Omental fat pad (tissue), 4 donors: ENCODE measurements around the gene STMP1. TPM values are rescaled to one million over a fixed set of nuclear protein-coding genes. Genes with fewer than 3 reads are reported as not detected.
"Not testable (repeated sequence)": the region's sequence is repeated elsewhere in the genome, so short reads cannot be mapped to it uniquely, and the experiment has no call there.

ENCODE experiments used
- ATAC-seq: fragments of 150-250 bp; one replicate; pipeline ENCODE4 v1.9.1; 2016; ENCODE audit warnings: mild to moderate bottlenecking, moderate library complexity; ENCODE audit not compliant: low FRiP score
- DNase-seq: peaks from one replicate; pipeline ENCODE4 v3.0.0-alpha.2; 2019; ENCODE audit warnings: low spot score
- CTCF ChIP-seq, 3 donors: fragments of 450-650 bp; IDR thresholded peaks; one replicate each; pipeline ENCODE4 v1.5.1; 2016 to 2017; ENCODE audit warnings: antibody characterized with exemption in 3 of 3, mild to moderate bottlenecking in 3 of 3, moderate library complexity in 2 of 3
- total RNA-seq, 4 donors: library from RNA; depleted of rRNA; stranded (reverse); fragments of >200 nt; gene quantifications; one replicate each; pipeline ENCODE4 v1.1.0, GENCODE V29; 2016

Gene STMP1
- total RNA-seq, 4 donors from 2014 or later, result 9.4 to 26.8 (median 14.3) TPM

GRCh38 chr7:135684136-135684535 is 21.8 kb downstream of the STMP1 start:
- DNase-seq (no peak), ATAC-seq (no peak)
- TF ChIP-seq CTCF (IDR thresholded peaks at IDR 0.05), result no peak

- no peak for TF ChIP-seq CTCF (IDR thresholded peaks at IDR 0.05)
- DNase-seq, result no peak
- no peak for ATAC-seq
Observed at GRCh38 chr7:135684699-135685098, 22.4 kb downstream of the STMP1 start.

- TF ChIP-seq CTCF (IDR thresholded peaks at IDR 0.05), result no peak
- DNase-seq (no peak), ATAC-seq (no peak)
Observed at GRCh38 chr7:135685306-135686084, 23.2 kb downstream of the STMP1 start.

GRCh38 chr7:135687466-135687865 is 25.2 kb downstream of the STMP1 start:
- no peak for ATAC-seq
- TF ChIP-seq CTCF (IDR thresholded peaks at IDR 0.05), result no peak
- DNase-seq, result no peak

GRCh38 chr7:135690566-135690965 is 28.3 kb downstream of the STMP1 start:
- ATAC-seq, result no peak

GRCh38 chr7:135692055-135692454 is 29.7 kb downstream of the STMP1 start:
- ATAC-seq (no peak), DNase-seq (no peak)
- no peak for TF ChIP-seq CTCF (IDR thresholded peaks at IDR 0.05)

More at GRCh38 chr7:135690566-135690965, 28.3 kb downstream of the STMP1 start:
- no peak for DNase-seq
- no peak for TF ChIP-seq CTCF (IDR thresholded peaks at IDR 0.05)

- ATAC-seq, DNase-seq: not testable (repeated sequence)
Observed at GRCh38 chr7:135692606-135693005, 30.3 kb downstream of the STMP1 start.
